GM21717 (cell line): ENCODE results near the gene SGCA.

Source experiments
- ATAC-seq: cut with Tn5 transposase; IDR thresholded peaks from one replicate; pipeline ENCODE4 v1.9.1; 2021; ENCODE audit warnings: mild to moderate bottlenecking, moderate library complexity; ENCODE audit not compliant: unreplicated experiment

Gene SGCA

GRCh38 chr17:50165066-50165465 is 739 bp upstream of the SGCA start:
- no peak for ATAC-seq

GRCh38 chr17:50165466-50165865 is 339 bp upstream of the SGCA start:
- ATAC-seq, result no peak

- ATAC-seq, result no peak
Measured at GRCh38 chr17:50166518-50167181, 845 bp downstream of the SGCA start.

- ATAC-seq, result no peak
Measured at GRCh38 chr17:50167371-50167770, 1.6 kb downstream of the SGCA start.

GRCh38 chr17:50168319-50168718 is 2.5 kb downstream of the SGCA start:
- no peak for ATAC-seq

- no peak for ATAC-seq
Measured at GRCh38 chr17:50169121-50169764, 3.4 kb downstream of the SGCA start.

- ATAC-seq, result no peak
Measured at GRCh38 chr17:50169881-50170459, 4.2 kb downstream of the SGCA start.

- no peak for ATAC-seq
Measured at GRCh38 chr17:50170662-50171370, 5.0 kb downstream of the SGCA start.

- no peak for ATAC-seq
Measured at GRCh38 chr17:50171371-50172071, 5.7 kb downstream of the SGCA start.

- ATAC-seq, result no peak
Measured at GRCh38 chr17:50172130-50172529, 6.3 kb downstream of the SGCA start.

GRCh38 chr17:50172936-50173334 is 7.1 kb downstream of the SGCA start:
- ATAC-seq, result no peak

- no peak for ATAC-seq
Measured at GRCh38 chr17:50173335-50173941, 7.6 kb downstream of the SGCA start.

GRCh38 chr17:50174444-50174843 is 8.6 kb downstream of the SGCA start:
- no peak for ATAC-seq

- ATAC-seq, result no peak
Measured at GRCh38 chr17:50175035-50175807, 9.4 kb downstream of the SGCA start.

GRCh38 chr17:50176559-50177357 is 11.0 kb downstream of the SGCA start:
- no peak for ATAC-seq

GRCh38 chr17:50177476-50177875 is 11.7 kb downstream of the SGCA start:
- ATAC-seq, result no peak

- no peak for ATAC-seq
Measured at GRCh38 chr17:50177983-50178834, 12.4 kb downstream of the SGCA start.

- no peak for ATAC-seq
Measured at GRCh38 chr17:50180111-50180510, 14.3 kb downstream of the SGCA start.
